HepG2 (cell line): ENCODE measurements around the gene ALDH7A1. TPM values are rescaled to one million over a fixed set of nuclear protein-coding genes. Genes with fewer than 3 reads are reported as not detected.

Experiments
- CEBPB ChIP-seq: IDR thresholded peaks from 2 replicates; pipeline ENCODE4 v1.6.1; 2011; ENCODE audit warnings: low read depth, low read length, improper control_type of control experiment, borderline replicate concordance
- SMC3 ChIP-seq: IDR thresholded peaks from 2 replicates; pipeline ENCODE4 v1.6.1; 2011; ENCODE audit warnings: low read length, improper control_type of control experiment
- STAT5B ChIP-seq: sonication (generic); formaldehyde crosslinking; IDR thresholded peaks from 2 replicates; pipeline ENCODE4 v1.4.0; 2020; ENCODE audit warnings: missing genetic modification reagents
- ZKSCAN8 ChIP-seq: IDR thresholded peaks from 2 replicates; pipeline ENCODE4 v1.6.1; 2016; ENCODE audit warnings: borderline replicate concordance, missing genetic modification reagents, missing compliant biosample characterization
- ZNF138 ChIP-seq: sonication (generic); formaldehyde crosslinking; IDR thresholded peaks from 2 replicates; pipeline ENCODE4 v1.5.0; 2020; ENCODE audit warnings: mild to moderate bottlenecking, low read depth, missing genetic modification reagents
- ZNF33B ChIP-seq: sonication (generic); formaldehyde crosslinking; IDR thresholded peaks from 2 replicates; pipeline ENCODE4 v1.5.1; 2020; ENCODE audit warnings: mild to moderate bottlenecking, missing genetic modification reagents
- ZNF597 ChIP-seq: sonication (generic); formaldehyde crosslinking; IDR thresholded peaks from 2 replicates; pipeline ENCODE4 v1.5.0; 2020; ENCODE audit warnings: missing genetic modification reagents
- ZNF646 ChIP-seq: sonication (generic); formaldehyde crosslinking; IDR thresholded peaks from 2 replicates; pipeline ENCODE4 v1.9.0; 2021; ENCODE audit warnings: mild to moderate bottlenecking, missing genetic modification reagents
- polyA plus RNA-seq, 8 experiments: library from polyadenylated mRNA; depleted of rRNA in 3 of 8; stranded (reverse) in 7 of 8; unstranded in 1 of 8; fragments of >200 nt; fragmentation: Illumina TruSeq in 4 of 8; extraction: Trizol in 4 of 8; gene quantifications; 2 replicates each; pipeline versions ENCODE4 v1.2.1 to v1.2.3, GENCODE V29; 2011 to 2016; ENCODE audit warnings: low read depth in 4 of 8, missing spikeins in 1 of 8, mixed read lengths in 1 of 8; ENCODE audit not compliant: insufficient read depth in 1 of 8
- total RNA-seq, 5 experiments: library from RNA; depleted of rRNA; stranded (reverse); fragments of >200 nt; fragmentation: Illumina TruSeq; extraction: Trizol; gene quantifications; 2 replicates each; pipeline ENCODE4 v1.2.3, GENCODE V29; 2016; ENCODE audit warnings: low read depth in 1 of 5
- TF ChIP-seq, protein P1 (sequence below): sonication (generic); formaldehyde crosslinking; IDR thresholded peaks from 2 replicates; pipeline ENCODE4 v1.4.0; 2020; ENCODE audit warnings: missing genetic modification reagents
- TF ChIP-seq, protein P2 (sequence below): sonication (generic); formaldehyde crosslinking; IDR thresholded peaks from 2 replicates; pipeline ENCODE4 v1.4.0; 2020; ENCODE audit warnings: mild to moderate bottlenecking, missing genetic modification reagents, borderline replicate concordance

Gene ALDH7A1
- total and polyA plus RNA-seq, 2 of the 13 experiments (the other 11 are each of a cell fraction or from before 2014, with no cell fraction given) = 69.0 to 100 TPM

DNA sequence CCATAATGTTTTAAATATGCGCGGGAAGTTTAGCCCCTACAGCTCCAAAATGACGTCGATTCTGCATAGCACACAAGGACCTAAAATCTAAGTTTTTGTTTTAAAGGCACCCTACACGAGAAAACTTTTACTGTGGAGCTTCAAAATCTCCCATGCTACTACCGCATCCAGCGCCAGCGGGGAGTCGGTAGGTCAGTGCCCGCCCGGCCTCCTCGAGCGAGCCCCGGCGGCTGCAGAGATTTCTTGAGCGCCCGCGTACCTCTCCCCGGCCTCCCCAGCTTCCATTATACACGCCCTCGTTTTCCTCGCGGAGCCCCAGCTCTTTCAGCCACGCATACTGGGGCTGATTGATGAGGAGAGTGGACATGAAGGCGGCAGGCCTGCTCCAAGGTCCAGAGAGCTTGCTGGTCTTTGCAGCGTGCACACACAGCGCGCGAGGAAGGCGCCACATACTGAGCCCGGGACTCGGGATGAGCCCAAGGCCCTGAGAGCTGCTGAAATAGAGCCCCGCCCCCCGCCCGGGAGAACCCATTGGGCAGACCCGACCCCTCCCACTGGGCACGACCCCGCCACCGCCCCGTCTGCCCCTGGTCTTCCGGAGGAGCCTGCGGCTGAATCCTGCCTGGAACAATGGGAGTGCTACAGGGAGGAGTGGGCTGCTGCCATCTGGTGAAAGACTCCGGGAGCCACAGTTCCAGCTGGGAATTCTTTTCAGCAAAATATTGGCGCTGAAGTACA is at the start of gene ALDH7A1 (continued):
- TF ChIP-seq ZNF646 = no peak
- TF ChIP-seq, protein P1, sequence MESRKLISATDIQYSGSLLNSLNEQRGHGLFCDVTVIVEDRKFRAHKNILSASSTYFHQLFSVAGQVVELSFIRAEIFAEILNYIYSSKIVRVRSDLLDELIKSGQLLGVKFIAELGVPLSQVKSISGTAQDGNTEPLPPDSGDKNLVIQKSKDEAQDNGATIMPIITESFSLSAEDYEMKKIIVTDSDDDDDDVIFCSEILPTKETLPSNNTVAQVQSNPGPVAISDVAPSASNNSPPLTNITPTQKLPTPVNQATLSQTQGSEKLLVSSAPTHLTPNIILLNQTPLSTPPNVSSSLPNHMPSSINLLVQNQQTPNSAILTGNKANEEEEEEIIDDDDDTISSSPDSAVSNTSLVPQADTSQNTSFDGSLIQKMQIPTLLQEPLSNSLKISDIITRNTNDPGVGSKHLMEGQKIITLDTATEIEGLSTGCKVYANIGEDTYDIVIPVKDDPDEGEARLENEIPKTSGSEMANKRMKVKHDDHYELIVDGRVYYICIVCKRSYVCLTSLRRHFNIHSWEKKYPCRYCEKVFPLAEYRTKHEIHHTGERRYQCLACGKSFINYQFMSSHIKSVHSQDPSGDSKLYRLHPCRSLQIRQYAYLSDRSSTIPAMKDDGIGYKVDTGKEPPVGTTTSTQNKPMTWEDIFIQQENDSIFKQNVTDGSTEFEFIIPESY (CRISPR knock-in tag) = peak; percentile 25; the same call in 1 of the 2 replicates
- TF ChIP-seq CEBPB = no peak
- TF ChIP-seq ZNF597 = no peak
- TF ChIP-seq ZNF138 (CRISPR knock-in tag) = peak; percentile 59; the same call in 1 of the 2 replicates
- 0 out of 2 replicates have a peak, but pooled peaks have one; percentile 33 for TF ChIP-seq STAT5B
- TF ChIP-seq ZKSCAN8 (CRISPR knock-in tag) = no peak
- TF ChIP-seq, protein P2, sequence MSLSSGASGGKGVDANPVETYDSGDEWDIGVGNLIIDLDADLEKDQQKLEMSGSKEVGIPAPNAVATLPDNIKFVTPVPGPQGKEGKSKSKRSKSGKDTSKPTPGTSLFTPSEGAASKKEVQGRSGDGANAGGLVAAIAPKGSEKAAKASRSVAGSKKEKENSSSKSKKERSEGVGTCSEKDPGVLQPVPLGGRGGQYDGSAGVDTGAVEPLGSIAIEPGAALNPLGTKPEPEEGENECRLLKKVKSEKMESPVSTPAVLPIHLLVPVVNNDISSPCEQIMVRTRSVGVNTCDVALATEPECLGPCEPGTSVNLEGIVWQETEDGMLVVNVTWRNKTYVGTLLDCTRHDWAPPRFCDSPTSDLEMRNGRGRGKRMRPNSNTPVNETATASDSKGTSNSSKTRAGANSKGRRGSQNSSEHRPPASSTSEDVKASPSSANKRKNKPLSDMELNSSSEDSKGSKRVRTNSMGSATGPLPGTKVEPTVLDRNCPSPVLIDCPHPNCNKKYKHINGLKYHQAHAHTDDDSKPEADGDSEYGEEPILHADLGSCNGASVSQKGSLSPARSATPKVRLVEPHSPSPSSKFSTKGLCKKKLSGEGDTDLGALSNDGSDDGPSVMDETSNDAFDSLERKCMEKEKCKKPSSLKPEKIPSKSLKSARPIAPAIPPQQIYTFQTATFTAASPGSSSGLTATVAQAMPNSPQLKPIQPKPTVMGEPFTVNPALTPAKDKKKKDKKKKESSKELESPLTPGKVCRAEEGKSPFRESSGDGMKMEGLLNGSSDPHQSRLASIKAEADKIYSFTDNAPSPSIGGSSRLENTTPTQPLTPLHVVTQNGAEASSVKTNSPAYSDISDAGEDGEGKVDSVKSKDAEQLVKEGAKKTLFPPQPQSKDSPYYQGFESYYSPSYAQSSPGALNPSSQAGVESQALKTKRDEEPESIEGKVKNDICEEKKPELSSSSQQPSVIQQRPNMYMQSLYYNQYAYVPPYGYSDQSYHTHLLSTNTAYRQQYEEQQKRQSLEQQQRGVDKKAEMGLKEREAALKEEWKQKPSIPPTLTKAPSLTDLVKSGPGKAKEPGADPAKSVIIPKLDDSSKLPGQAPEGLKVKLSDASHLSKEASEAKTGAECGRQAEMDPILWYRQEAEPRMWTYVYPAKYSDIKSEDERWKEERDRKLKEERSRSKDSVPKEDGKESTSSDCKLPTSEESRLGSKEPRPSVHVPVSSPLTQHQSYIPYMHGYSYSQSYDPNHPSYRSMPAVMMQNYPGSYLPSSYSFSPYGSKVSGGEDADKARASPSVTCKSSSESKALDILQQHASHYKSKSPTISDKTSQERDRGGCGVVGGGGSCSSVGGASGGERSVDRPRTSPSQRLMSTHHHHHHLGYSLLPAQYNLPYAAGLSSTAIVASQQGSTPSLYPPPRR (CRISPR knock-in tag) = peak; percentile 50; the same call in 1 of the 2 replicates
- TF ChIP-seq ZNF33B = peak; percentile 31; the same call in 1 of the 2 replicates
- TF ChIP-seq SMC3 = peak; percentile 77
